OCI-M2 (cell line): ENCODE measurements around the gene NOVA1.

ENCODE experiments used
- DNase-seq: peaks from one replicate; lab custom pipeline; 2025; ENCODE audit not compliant: unreplicated experiment; lab: John Stamatoyannopoulos, UW

Gene NOVA1

GRCh38 chr14:26448181-26448855 lies 149.5 kb downstream of the NOVA1 start:
- no peak for DNase-seq

DNA sequence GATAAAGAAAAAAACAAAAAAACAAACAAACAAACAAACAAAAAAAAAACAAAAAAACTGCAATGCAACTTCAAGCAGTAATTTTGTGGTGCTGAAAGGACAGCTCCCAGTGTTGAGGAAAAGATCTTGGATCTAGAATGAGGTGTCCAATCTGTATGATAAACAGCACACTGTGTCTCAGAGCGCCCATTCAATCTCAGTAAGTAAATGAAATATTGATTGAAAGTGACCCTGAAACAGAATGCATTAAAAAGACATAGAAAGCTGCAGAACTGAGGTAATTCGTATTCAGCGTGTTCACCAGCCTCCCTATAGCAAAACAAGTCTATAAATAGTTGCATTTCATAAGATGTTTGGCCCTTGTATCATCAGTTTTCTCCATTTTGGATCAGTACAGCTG lies 153.0 kb downstream of the NOVA1 start:
- DNase-seq: no peak

DNA sequence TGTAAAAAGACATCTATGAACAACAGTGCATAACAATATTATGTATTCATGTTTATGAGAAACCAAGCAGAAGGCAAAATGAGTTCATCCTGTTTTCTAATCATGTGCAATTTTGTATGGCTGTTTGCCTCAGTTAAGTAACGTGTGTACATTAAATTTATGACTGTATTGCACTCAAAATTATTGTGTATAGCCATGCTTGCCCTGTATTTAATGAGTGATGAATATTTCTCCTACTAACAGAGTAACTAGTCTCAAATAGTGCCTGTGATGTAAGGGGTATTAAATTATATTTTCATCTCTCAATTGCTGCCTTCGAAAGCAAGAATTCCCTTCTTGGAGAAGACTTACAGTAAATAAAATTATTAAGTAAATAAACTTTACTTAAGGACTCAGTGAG lies 154.2 kb downstream of the NOVA1 start:
- no peak for DNase-seq

DNA sequence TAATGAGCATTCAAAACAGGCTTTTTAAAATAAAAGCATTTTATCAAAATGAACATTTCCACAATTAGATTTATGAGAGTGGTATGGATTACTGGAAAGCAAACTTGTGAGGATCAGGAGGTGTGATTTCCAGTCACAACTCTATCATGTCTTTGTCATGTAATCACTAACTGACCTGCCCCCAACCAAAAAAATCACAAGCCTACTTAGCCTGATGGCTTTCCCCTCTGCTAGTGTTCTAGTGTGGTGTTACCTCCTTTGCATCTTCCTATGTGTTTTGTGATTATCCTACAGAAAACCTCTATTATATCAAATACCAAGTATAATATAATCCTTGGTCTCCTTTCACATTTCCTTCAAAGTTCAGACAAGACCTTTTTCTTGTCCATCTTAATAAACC lies 168.6 kb downstream of the NOVA1 start:
- no peak for DNase-seq

DNA sequence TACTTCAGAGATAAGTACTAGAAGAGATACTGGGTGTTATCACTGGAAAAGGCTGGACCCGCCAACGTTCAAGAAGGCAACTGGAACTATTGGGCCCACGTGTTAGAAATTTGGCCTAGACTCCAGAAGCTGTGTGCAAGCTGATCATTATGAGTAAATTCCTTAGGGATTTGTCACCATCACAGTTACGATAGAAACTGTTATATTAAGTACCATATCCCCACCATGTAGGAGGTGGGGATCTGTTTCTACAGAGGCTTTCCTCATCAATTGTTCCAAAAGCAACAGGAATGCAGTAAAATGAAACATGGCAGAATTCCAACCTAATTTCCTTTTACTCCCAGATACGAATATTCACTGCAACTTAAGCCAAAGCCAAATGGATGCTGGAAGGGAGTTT lies 170.7 kb downstream of the NOVA1 start:
- no peak for DNase-seq

DNA sequence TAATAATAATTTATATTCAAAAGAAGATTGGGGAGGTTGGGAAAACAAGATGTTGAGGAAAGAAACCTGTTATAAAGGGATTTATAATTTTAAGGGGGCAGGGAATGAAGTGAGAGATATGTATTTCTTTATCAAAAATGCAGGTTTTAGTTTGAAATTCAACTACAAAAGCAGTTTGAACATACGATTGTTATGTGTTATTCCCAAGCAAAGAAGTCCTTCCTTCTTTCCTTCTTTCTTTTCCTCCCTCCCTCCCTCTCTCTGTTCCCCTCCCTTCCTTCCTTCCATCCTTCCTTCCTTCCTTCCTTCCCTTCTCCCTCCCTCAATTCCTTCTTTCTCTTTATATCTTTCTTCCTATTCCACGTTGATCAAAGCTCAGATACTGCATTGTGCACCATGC lies 173.3 kb downstream of the NOVA1 start:
- no peak for DNase-seq

GRCh38 chr14:26415618-26416123 lies 182.2 kb downstream of the NOVA1 start:
- DNase-seq: no peak

DNA sequence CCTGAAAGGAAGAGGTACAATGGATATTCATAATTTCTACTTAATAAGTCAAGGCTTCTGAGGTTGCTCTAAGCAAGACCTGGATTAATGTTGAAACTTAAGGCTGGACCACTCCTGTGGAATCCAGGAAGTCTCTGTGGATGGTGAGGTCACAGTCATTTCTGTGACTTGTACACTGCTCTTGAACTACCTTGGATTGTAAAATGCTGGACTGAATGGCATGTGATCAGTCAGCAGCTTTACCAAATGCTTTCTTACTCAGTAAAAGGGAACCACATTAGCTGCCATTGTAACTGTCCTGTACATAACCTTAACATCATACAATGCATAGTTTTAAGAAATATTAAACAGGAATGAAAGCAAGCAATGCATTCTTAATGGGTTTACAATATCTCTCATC lies 182.9 kb downstream of the NOVA1 start:
- DNase-seq: no peak

DNA sequence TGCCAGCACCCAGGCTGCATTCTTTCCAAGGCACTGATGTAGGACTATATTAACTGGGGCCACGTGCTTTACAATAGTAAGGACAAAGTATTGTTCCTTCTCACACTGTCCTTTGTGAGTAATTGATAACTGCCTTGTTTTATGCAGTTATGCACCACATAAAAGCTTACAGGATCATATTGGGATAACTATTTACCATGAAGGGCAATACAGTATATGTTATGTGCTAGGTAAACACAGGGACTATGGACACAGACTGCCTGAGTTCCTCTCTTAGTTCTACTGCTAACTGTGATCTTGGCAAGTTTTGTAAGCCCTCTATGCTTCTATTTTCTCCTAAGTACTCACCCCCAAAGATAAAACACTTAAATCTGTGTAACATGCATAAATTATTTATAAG lies 183.7 kb downstream of the NOVA1 start:
- DNase-seq: no peak

DNA sequence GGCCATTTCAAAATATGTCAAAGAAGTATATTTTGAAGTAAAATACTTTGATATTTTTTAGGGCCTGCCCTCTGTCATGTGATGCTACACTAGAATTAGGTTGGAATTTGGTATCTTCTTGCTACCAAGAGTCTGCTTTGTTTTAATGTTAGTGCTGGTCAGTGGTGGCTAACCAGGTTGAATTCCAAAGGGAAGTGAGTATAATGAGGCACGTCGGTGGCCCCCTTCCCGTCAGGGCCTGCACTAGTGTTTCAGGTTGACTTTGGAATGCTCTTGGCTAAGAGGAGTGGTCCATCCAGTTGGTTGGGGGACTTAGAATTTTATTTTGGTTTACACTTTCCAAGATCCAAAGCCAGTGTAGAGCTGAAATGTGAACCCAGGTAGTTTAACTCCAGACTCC lies 185.4 kb downstream of the NOVA1 start:
- DNase-seq: no peak

GRCh38 chr14:26410189-26410685 lies 187.6 kb downstream of the NOVA1 start:
- no peak for DNase-seq

GRCh38 chr14:26404927-26405326 lies 192.9 kb downstream of the NOVA1 start:
- no peak for DNase-seq

GRCh38 chr14:26403760-26404159 lies 194.1 kb downstream of the NOVA1 start:
- DNase-seq: no peak

DNA sequence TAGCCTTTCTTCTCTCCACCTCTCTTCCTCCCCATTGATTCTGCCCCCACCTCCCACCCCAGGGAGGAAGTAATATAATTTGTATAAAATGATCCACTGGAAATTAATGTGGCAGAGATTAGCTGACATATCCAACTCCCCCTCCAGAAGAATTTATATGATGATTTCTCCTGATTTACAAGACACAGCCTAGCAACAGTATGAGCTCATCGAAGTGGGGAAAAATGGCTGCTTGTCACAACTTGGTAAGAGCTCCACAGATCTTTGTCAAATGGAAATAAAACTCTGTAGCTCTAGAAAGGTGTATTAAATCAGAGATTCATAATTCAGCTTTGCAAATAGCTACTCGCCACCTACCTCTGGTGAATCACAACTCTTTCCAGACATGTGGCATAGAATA lies 195.7 kb downstream of the NOVA1 start:
- DNase-seq: no peak

- no peak for DNase-seq
Observed at GRCh38 chr14:26401179-26401968, 196.5 kb downstream of the NOVA1 start.

GRCh38 chr14:26400373-26400772 lies 197.5 kb downstream of the NOVA1 start:
- DNase-seq: no peak

GRCh38 chr14:26398616-26399015 lies 199.2 kb downstream of the NOVA1 start:
- DNase-seq: no peak
